ENCODE measurements around the gene OMP. TPM values are rescaled to one million over a fixed set of nuclear protein-coding genes. Genes with fewer than 3 reads are reported as not detected.

The OMP gene
- total RNA-seq, 2 experiments from 2014 or later = not detected

DNA sequence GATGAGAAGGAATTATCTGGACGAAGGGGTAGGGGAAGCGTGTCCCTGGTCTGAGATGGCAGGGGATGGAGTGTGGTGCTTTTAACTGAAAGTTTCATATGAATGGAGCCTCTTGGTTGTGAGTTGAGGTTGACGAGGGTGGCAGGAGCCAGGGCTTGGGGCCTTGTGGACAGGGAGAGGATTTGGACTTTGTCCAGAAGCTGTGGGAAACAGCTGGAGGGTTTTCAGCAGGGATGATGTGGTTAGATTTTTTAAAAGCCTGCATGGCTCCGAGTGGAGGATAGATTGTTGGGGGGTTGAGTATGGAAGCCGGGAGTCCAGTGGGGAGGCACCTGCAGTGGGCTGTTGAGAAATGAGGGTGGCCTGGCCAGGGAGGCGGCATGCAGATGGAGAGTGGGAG lies 50.2 kb downstream of the OMP start:
- H3K4me1 Mint-ChIP-seq (ENCODE audit: low read depth) = peaks cover 34% of the 10 kb centered on the region
- CTCF ChIA-PET = no interaction called here
- DNase-seq = no peak

More for the DNA sequence above, 50.2 kb downstream of the OMP start:
- H3K9me3 ChIP-seq (ENCODE audit: control insufficient read depth in 1 of 2, insufficient read depth in 1 of 2, low read length in 2 of 2) = no peaks in the 10 kb centered on the region
- peak overlapping the region; percentile 13 for H3K27ac Mint-ChIP-seq
- H3K4me3 ChIP-seq (ENCODE audit: low read length) = no peak overlapping the region
- no peaks in the 10 kb centered on the region for H3K27me3 ChIP-seq (ENCODE audit: control insufficient read depth in 1 of 2, insufficient read depth in 2 of 2, low read length in 2 of 2)
- H3K4me1 ChIP-seq (ENCODE audit: insufficient read depth, low read length) = peaks cover 59% of the 10 kb centered on the region
- POLR2A ChIA-PET = no interaction called here
- no peaks in the 10 kb centered on the region for H3K27me3 Mint-ChIP-seq
- no peak overlapping the region for H3K4me3 Mint-ChIP-seq
- TF ChIP-seq, protein P1, sequence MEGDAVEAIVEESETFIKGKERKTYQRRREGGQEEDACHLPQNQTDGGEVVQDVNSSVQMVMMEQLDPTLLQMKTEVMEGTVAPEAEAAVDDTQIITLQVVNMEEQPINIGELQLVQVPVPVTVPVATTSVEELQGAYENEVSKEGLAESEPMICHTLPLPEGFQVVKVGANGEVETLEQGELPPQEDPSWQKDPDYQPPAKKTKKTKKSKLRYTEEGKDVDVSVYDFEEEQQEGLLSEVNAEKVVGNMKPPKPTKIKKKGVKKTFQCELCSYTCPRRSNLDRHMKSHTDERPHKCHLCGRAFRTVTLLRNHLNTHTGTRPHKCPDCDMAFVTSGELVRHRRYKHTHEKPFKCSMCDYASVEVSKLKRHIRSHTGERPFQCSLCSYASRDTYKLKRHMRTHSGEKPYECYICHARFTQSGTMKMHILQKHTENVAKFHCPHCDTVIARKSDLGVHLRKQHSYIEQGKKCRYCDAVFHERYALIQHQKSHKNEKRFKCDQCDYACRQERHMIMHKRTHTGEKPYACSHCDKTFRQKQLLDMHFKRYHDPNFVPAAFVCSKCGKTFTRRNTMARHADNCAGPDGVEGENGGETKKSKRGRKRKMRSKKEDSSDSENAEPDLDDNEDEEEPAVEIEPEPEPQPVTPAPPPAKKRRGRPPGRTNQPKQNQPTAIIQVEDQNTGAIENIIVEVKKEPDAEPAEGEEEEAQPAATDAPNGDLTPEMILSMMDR (IDR thresholded peaks at IDR 0.05) = no peak
- no peak overlapping the region for H3K27ac ChIP-seq (ENCODE audit: low read depth in 1 of 2, low read length in 2 of 2)
- no peaks in the 10 kb centered on the region for H3K36me3 Mint-ChIP-seq (ENCODE audit: low read depth)
- H3K9me3 Mint-ChIP-seq = no peaks in the 10 kb centered on the region
- H3K36me3 ChIP-seq (ENCODE audit: insufficient read depth, low read length) = no peaks in the 10 kb centered on the region
- intact Hi-C loops (cut with DNase I, micrococcal nuclease) = no loop called here
- ATAC-seq (ENCODE audit: poor library complexity) = no peak

Other genes with a start within 250 kb of the OMP start
- gene ACER3, start 241.9 kb upstream of the OMP start, total RNA-seq = 1 to 10 TPM; 6.4 to 7.0 TPM
- gene B3GNT6, start 68.4 kb upstream of the OMP start, total RNA-seq = not detected
- 1 to 10 TPM; 5.1 to 6.9 TPM for gene CAPN5, start 35.9 kb upstream of the OMP start, total RNA-seq
- under 1 TPM; 0.61 to 0.63 TPM for gene MYO7A, start 25.4 kb downstream of the OMP start, total RNA-seq
- gene GDPD4, start 198.8 kb downstream of the OMP start, total RNA-seq = not detected